Central memory CD4-positive, alpha-beta T cell (primary cell): Measurements from ENCODE around the gene CACNG4.
"Not testable (repeated sequence)": the region's sequence is repeated elsewhere in the genome, so short reads cannot be mapped to it uniquely, and the experiment has no call there.

Source experiments
- DNase-seq: peaks from one replicate; pipeline ENCODE4 v3.0.0; 2022

CACNG4 gene

GRCh38 chr17:67018471-67019434, 54.2 kb downstream of the CACNG4 start:
- DNase-seq: no peak

- DNase-seq: no peak
Measured at GRCh38 chr17:67019809-67020208, 55.3 kb downstream of the CACNG4 start.

GRCh38 chr17:67020293-67020766, 55.8 kb downstream of the CACNG4 start:
- DNase-seq: no peak

GRCh38 chr17:67021196-67021595, 56.7 kb downstream of the CACNG4 start:
- no peak for DNase-seq

GRCh38 chr17:67021743-67022450, 57.4 kb downstream of the CACNG4 start:
- DNase-seq: no peak

- no peak for DNase-seq
Measured at GRCh38 chr17:67022451-67022810, 57.9 kb downstream of the CACNG4 start.

- no peak for DNase-seq
Measured at GRCh38 chr17:67024736-67025135, 60.2 kb downstream of the CACNG4 start.

- DNase-seq: no peak
Measured at GRCh38 chr17:67025216-67025792, 60.8 kb downstream of the CACNG4 start.

GRCh38 chr17:67026341-67026740, 61.8 kb downstream of the CACNG4 start:
- DNase-seq: no peak

GRCh38 chr17:67027031-67027628, 62.6 kb downstream of the CACNG4 start:
- no peak for DNase-seq

- DNase-seq: no peak
Measured at GRCh38 chr17:67030641-67031040, 66.1 kb downstream of the CACNG4 start.

- DNase-seq: no peak
Measured at GRCh38 chr17:67032382-67032781, 67.9 kb downstream of the CACNG4 start.

- DNase-seq: no peak
Measured at GRCh38 chr17:67032985-67033384, 68.5 kb downstream of the CACNG4 start.

GRCh38 chr17:67033613-67034012, 69.1 kb downstream of the CACNG4 start:
- DNase-seq: no peak

- no peak for DNase-seq
Measured at GRCh38 chr17:67035131-67036083, 70.9 kb downstream of the CACNG4 start.

GRCh38 chr17:67038861-67039365, 74.4 kb downstream of the CACNG4 start:
- no peak for DNase-seq

- no peak for DNase-seq
Measured at GRCh38 chr17:67040652-67041051, 76.1 kb downstream of the CACNG4 start.

GRCh38 chr17:67041119-67041518, 76.6 kb downstream of the CACNG4 start:
- DNase-seq: not testable (repeated sequence)

GRCh38 chr17:67041531-67041930, 77.0 kb downstream of the CACNG4 start:
- DNase-seq: no peak

GRCh38 chr17:67041941-67042899, 77.7 kb downstream of the CACNG4 start:
- DNase-seq: no peak
